ENCODE results near the gene PLEKHO2. TPM values are rescaled to one million over a fixed set of nuclear protein-coding genes. Genes with fewer than 3 reads are reported as not detected.

PLEKHO2 gene
- total RNA-seq, 1 experiment from 2014 or later = 2.0 TPM

- no TSS peak for BruUV-seq (replicated peaks)
- intact Hi-C loops (cut with micrococcal nuclease) = no loop called here
- Mint-ChIP-seq H3K27ac (ENCODE audit: low read depth, unreplicated experiment) (no peak overlapping the region), H3K4me1 (ENCODE audit: insufficient read depth, unreplicated experiment) (peaks cover 23% of the 10 kb centered on the region), H3K4me3 (ENCODE audit: unreplicated experiment) (no peak overlapping the region), H3K27me3 (ENCODE audit: insufficient read depth, unreplicated experiment) (no peaks in the 10 kb centered on the region), H3K36me3 (ENCODE audit: insufficient read depth, unreplicated experiment) (no peaks in the 10 kb centered on the region), H3K9me3 (ENCODE audit: unreplicated experiment) (no peaks in the 10 kb centered on the region)
- ChIA-PET CTCF (interaction anchor here (1.0 kb wide), 1 partner anchor 13 kb away, joined by 4 read pairs; no protein-coding TSS in a partner anchor), POLR2A (interaction anchor here (0.9 kb wide), 1 partner anchor 457 kb away, joined by 3 read pairs; the partner anchor contains the start of gene RNU5B-1)
- DNase-seq (ENCODE audit: unreplicated experiment) = no peak
- no peak for TF ChIP-seq CTCF (IDR thresholded peaks at IDR 0.05; ENCODE audit: unreplicated experiment)
Observed at GRCh38 chr15:64847448-64847847, 5.7 kb downstream of the PLEKHO2 start.

- H3K4me1 Mint-ChIP-seq (ENCODE audit: insufficient read depth, unreplicated experiment) = peaks cover 20% of the 10 kb centered on the region
Observed at GRCh38 chr15:64847876-64848716, 6.4 kb downstream of the PLEKHO2 start.

GRCh38 chr15:64850778-64851502 is 9.2 kb downstream of the PLEKHO2 start:
- BruUV-seq (replicated peaks) = no TSS peak
- TF ChIP-seq CTCF (IDR thresholded peaks at IDR 0.05; ENCODE audit: unreplicated experiment) = no peak
- intact Hi-C loops (cut with micrococcal nuclease) = no loop called here
- Mint-ChIP-seq H3K4me1 (ENCODE audit: insufficient read depth, unreplicated experiment) (peaks cover 22% of the 10 kb centered on the region), H3K4me3 (ENCODE audit: unreplicated experiment) (no peak overlapping the region), H3K9me3 (ENCODE audit: unreplicated experiment) (no peaks in the 10 kb centered on the region), H3K27ac (ENCODE audit: low read depth, unreplicated experiment) (no peak overlapping the region), H3K27me3 (ENCODE audit: insufficient read depth, unreplicated experiment) (no peaks in the 10 kb centered on the region), H3K36me3 (ENCODE audit: insufficient read depth, unreplicated experiment) (no peaks in the 10 kb centered on the region)
- CTCF ChIA-PET = interaction anchor here (0.6 kb wide), 1 partner anchor 39 kb away, joined by 6 read pairs; no protein-coding TSS in a partner anchor
- DNase-seq (ENCODE audit: unreplicated experiment) = peak; percentile 29
- POLR2A ChIA-PET = interaction anchor here (0.5 to 1.1 kb wide), 7 partner anchors 10 to 215 kb away, joined by 3 to 6 read pairs (median 3); partner anchors contain the start of genes PIF1 and SPG21

More at GRCh38 chr15:64847876-64848716, 6.4 kb downstream of the PLEKHO2 start:
- Mint-ChIP-seq H3K9me3 (ENCODE audit: unreplicated experiment) (no peaks in the 10 kb centered on the region), H3K4me3 (ENCODE audit: unreplicated experiment) (no peak overlapping the region), H3K27ac (ENCODE audit: low read depth, unreplicated experiment) (no peak overlapping the region), H3K27me3 (ENCODE audit: insufficient read depth, unreplicated experiment) (no peaks in the 10 kb centered on the region), H3K36me3 (ENCODE audit: insufficient read depth, unreplicated experiment) (no peaks in the 10 kb centered on the region)
- intact Hi-C loops (cut with micrococcal nuclease) = no loop called here
- ChIA-PET POLR2A (interaction anchor here (0.9 kb wide), 1 partner anchor 456 kb away, joined by 3 read pairs; the partner anchor contains the start of gene RNU5B-1), CTCF (interaction anchor here (0.6 to 1.0 kb wide), 2 partner anchors 10 to 13 kb away, joined by 4 to 7 read pairs; no protein-coding TSS in a partner anchor)
- BruUV-seq (replicated peaks) = no TSS peak
- TF ChIP-seq CTCF (IDR thresholded peaks at IDR 0.05; ENCODE audit: unreplicated experiment) = no peak
- DNase-seq (ENCODE audit: unreplicated experiment) = no peak

- DNase-seq (ENCODE audit: unreplicated experiment) = no peak
- BruUV-seq (replicated peaks) = no TSS peak
- Mint-ChIP-seq H3K36me3 (ENCODE audit: insufficient read depth, unreplicated experiment) (no peaks in the 10 kb centered on the region), H3K27me3 (ENCODE audit: insufficient read depth, unreplicated experiment) (no peaks in the 10 kb centered on the region), H3K4me1 (ENCODE audit: insufficient read depth, unreplicated experiment) (peaks cover 22% of the 10 kb centered on the region), H3K27ac (ENCODE audit: low read depth, unreplicated experiment) (no peak overlapping the region), H3K9me3 (ENCODE audit: unreplicated experiment) (no peaks in the 10 kb centered on the region), H3K4me3 (ENCODE audit: unreplicated experiment) (no peak overlapping the region)
- intact Hi-C loops (cut with micrococcal nuclease) = no loop called here
- TF ChIP-seq CTCF (IDR thresholded peaks at IDR 0.05; ENCODE audit: unreplicated experiment) = no peak
- ChIA-PET CTCF (interaction anchor here (0.6 kb wide), 1 partner anchor 40 kb away, joined by 6 read pairs; no protein-coding TSS in a partner anchor), POLR2A (interaction anchor here (0.5 to 1.1 kb wide), 6 partner anchors 13 to 215 kb away, joined by 3 to 6 read pairs (median 3); partner anchors contain the start of genes PIF1 and SPG21)
Observed at GRCh38 chr15:64851503-64851840, 9.8 kb downstream of the PLEKHO2 start.

Data from MCF 10A (cell line).